HepG2 (cell line): ENCODE measurements around the gene PAIP2. TPM values are rescaled to one million over a fixed set of nuclear protein-coding genes. Genes with fewer than 3 reads are reported as not detected.

Source experiments
- ATAC-seq: fragments of 200-7000 bp; cut with Tn5 transposase; 3 replicates; pipeline ENCODE4 v1.9.1; 2020; ENCODE audit warnings: mild to moderate bottlenecking, moderate library complexity
- BruUV-seq: library from RNA; stranded (reverse); fragments of 400-500 nt; replicated peaks from 2 replicates; lab custom pipeline; 2021; lab: Mats Ljungman, UMichigan
- CTCF ChIA-PET: fragments of 300-600 bp; formaldehyde crosslinking; extraction: SDS; loops from one replicate; lab custom pipeline; 2021; ENCODE audit warnings: low total read pairs, inconsistent platforms, low intra/inter-chr PET ratio; lab: Yijun Ruan, JAX
- POLR2A ChIA-PET: fragments of 350-600 bp; sonication (Branson Sonifier 250); formaldehyde crosslinking; loops from one replicate; lab custom pipeline; 2020; ENCODE audit warnings: antibody characterized with exemption, inconsistent platforms; lab: Yijun Ruan, JAX
- DNase-seq: peaks from one replicate; pipeline ENCODE4 v3.0.0-alpha.2; 2015; ENCODE audit warnings: low spot score
- FAIRE-seq: peaks from 3 replicates; lab custom pipeline; 2011; peaks lifted over from hg19 to GRCh38; lab: Jason Lieb, UNC
- H2AFZ ChIP-seq: one replicate; pipeline ENCODE4 v1.6.1; 2011; ENCODE audit warnings: low read length, inconsistent platforms
- H3K27ac ChIP-seq: fragments of 300-600 bp; 3 replicates; pipeline ENCODE4 v1.8.0; 2011; ENCODE audit warnings: mixed run types, mild to moderate bottlenecking, mixed read lengths, low read length, inconsistent platforms; ENCODE audit not compliant: insufficient read depth; ENCODE audit errors: extremely low read length
- H3K27me3 ChIP-seq, 2 experiments: fragments of 200-600 bp in 1 of 2; 2 replicates in 1 of 2; 3 replicates in 1 of 2; pipeline versions ENCODE4 v1.6.0 to v1.8.0; 2011; ENCODE audit warnings: low read length in 2 of 2, mild to moderate bottlenecking in 2 of 2, moderate library complexity in 2 of 2, inconsistent platforms in 1 of 2; ENCODE audit not compliant: insufficient read depth in 2 of 2, control insufficient read depth in 1 of 2
- H3K36me3 ChIP-seq, 2 experiments: fragments of 200-600 bp in 1 of 2; replicated peaks in 1 of 2; 2 replicates in 1 of 2; 3 replicates in 1 of 2; pipeline versions ENCODE4 v1.5.1 to v1.8.0; 2011; ENCODE audit warnings: low read length in 2 of 2, inconsistent platforms in 1 of 2; ENCODE audit not compliant: insufficient read depth in 2 of 2, control insufficient read depth in 1 of 2
- H3K4me1 ChIP-seq: 2 replicates; pipeline ENCODE4 v1.5.1; 2012; ENCODE audit warnings: low read length, inconsistent platforms; ENCODE audit not compliant: insufficient read depth
- H3K4me2 ChIP-seq: 2 replicates; pipeline ENCODE4 v1.6.0; 2011; ENCODE audit warnings: low read depth, low read length, inconsistent platforms
- H3K4me3 ChIP-seq, 3 experiments: fragments of 200-600 bp in 1 of 3; sonication (generic), shearing (Covaris generic) in 1 of 3; replicated peaks in 1 of 3; 2 replicates each; pipeline ENCODE4 v1.5.1; 2011 to 2016; ENCODE audit warnings: low read length in 3 of 3, inconsistent platforms in 2 of 3, low read depth in 2 of 3, mild to moderate bottlenecking in 2 of 3, control low read depth in 1 of 3, mixed read lengths in 1 of 3; ENCODE audit not compliant: insufficient read depth in 1 of 3
- H3K79me2 ChIP-seq: one replicate; pipeline ENCODE4 v1.6.1; 2011; ENCODE audit warnings: low read length, inconsistent platforms; ENCODE audit not compliant: insufficient read depth
- H3K9ac ChIP-seq: 2 replicates; pipeline ENCODE4 v1.6.0; 2011; ENCODE audit warnings: mild to moderate bottlenecking, low read depth, low read length, inconsistent platforms; ENCODE audit not compliant: insufficient read depth
- H3K9me3 ChIP-seq: 2 replicates; pipeline ENCODE4 v1.5.1; 2012; ENCODE audit warnings: mild to moderate bottlenecking, low read length
- H4K20me1 ChIP-seq: 2 replicates; pipeline ENCODE4 v1.6.0; 2011; ENCODE audit warnings: inconsistent platforms, mild to moderate bottlenecking, low read length, moderate library complexity; ENCODE audit not compliant: insufficient read depth
- ATF1 ChIP-seq: IDR thresholded peaks from 2 replicates; pipeline ENCODE4 v1.6.1; 2016; ENCODE audit warnings: mild to moderate bottlenecking, control low read depth
- CTCF ChIP-seq: sonication (generic); formaldehyde crosslinking; IDR thresholded peaks from 2 replicates; pipeline ENCODE4 v1.5.0; 2020; ENCODE audit warnings: mild to moderate bottlenecking, missing genetic modification reagents, moderate library complexity
- FOSL2 ChIP-seq: sonication (generic); formaldehyde crosslinking; IDR thresholded peaks from 2 replicates; pipeline ENCODE4 v1.4.0; 2020; ENCODE audit warnings: missing genetic modification reagents
- RARA ChIP-seq: IDR thresholded peaks from 2 replicates; pipeline ENCODE4 v1.6.1; 2016; ENCODE audit warnings: missing genetic modification reagents, missing compliant biosample characterization
- RXRA ChIP-seq: sonication (generic); formaldehyde crosslinking; IDR thresholded peaks from 2 replicates; pipeline ENCODE4 v1.5.1; 2020; ENCODE audit warnings: missing genetic modification reagents
- TFAP4 ChIP-seq: sonication (generic); IDR thresholded peaks from 2 replicates; pipeline ENCODE4 v1.6.1; 2016; ENCODE audit warnings: low read depth, borderline replicate concordance
- ZNF138 ChIP-seq: sonication (generic); formaldehyde crosslinking; IDR thresholded peaks from 2 replicates; pipeline ENCODE4 v1.5.0; 2020; ENCODE audit warnings: mild to moderate bottlenecking, low read depth, missing genetic modification reagents
- WGBS: methylation state at CpG from one replicate; pipeline ENCODE4 v1.1.6; 2017; ENCODE audit warnings: low lambda C conversion rate; 5-methylcytosine and 5-hydroxymethylcytosine counted together
- in situ Hi-C: cut with HindIII; loops from 2 replicates; pipeline ENCODE4 v1.10.0; 2017; ENCODE audit warnings: low pct_unique_long_range_greater_than_20kb; ENCODE audit not compliant: extremely low pct_ligation_motif_present
- intact Hi-C: fragments of 100-400 bp; cut with micrococcal nuclease; formaldehyde crosslinking; loops from one replicate; pipeline ENCODE4 v1.10.0; 2022; ENCODE audit not compliant: unreplicated experiment
- polyA plus RNA-seq, 8 experiments: library from polyadenylated mRNA; depleted of rRNA in 3 of 8; stranded (reverse) in 7 of 8; unstranded in 1 of 8; fragments of >200 nt; fragmentation: Illumina TruSeq in 4 of 8; extraction: Trizol in 4 of 8; gene quantifications; 2 replicates each; pipeline versions ENCODE4 v1.2.1 to v1.2.3, GENCODE V29; 2011 to 2016; ENCODE audit warnings: low read depth in 4 of 8, missing spikeins in 1 of 8, mixed read lengths in 1 of 8; ENCODE audit not compliant: insufficient read depth in 1 of 8
- total RNA-seq, 5 experiments: library from RNA; depleted of rRNA; stranded (reverse); fragments of >200 nt; fragmentation: Illumina TruSeq; extraction: Trizol; gene quantifications; 2 replicates each; pipeline ENCODE4 v1.2.3, GENCODE V29; 2016; ENCODE audit warnings: low read depth in 1 of 5

PAIP2 gene
- total and polyA plus RNA-seq, 2 of the 13 experiments (the other 11 are each of a cell fraction or from before 2014, with no cell fraction given): 61.5 to 76.3 TPM

GRCh38 chr5:139395844-139396640, 54.4 kb downstream of the PAIP2 start:
- no peaks in the 10 kb centered on the region for H3K27me3 ChIP-seq
- ChIA-PET CTCF (no interaction called here), POLR2A (interaction anchor here (1.0 to 1.2 kb wide), 3 partner anchors 8 to 42 kb away, joined by 3 read pairs; partner anchors contain the start of genes SLC23A1 and SPATA24)
- in situ Hi-C loops (no loop called here), intact Hi-C loops (no loop called here)
- DNase-seq (no peak), FAIRE-seq (no peak), ATAC-seq (peak; percentile 59)
- TF ChIP-seq ATF1 (CRISPR knock-in tag): no peak
- peak; percentile 73 for TF ChIP-seq FOSL2 (CRISPR knock-in tag)
- TF ChIP-seq RARA: 0 out of 2 replicates have a peak, but pooled peaks have one; percentile 51
- peak; percentile 35; the same call in 1 of the 2 replicates for TF ChIP-seq TFAP4
- TF ChIP-seq ZNF138 (CRISPR knock-in tag): no peak
- peak; percentile 16; the same call in 1 of the 2 replicates for TF ChIP-seq CTCF
- TF ChIP-seq RXRA (CRISPR knock-in tag): peak; percentile 63
- BruUV-seq: no TSS peak
- no peak overlapping the region for H3K4me3 ChIP-seq
- no peaks in the 10 kb centered on the region for H3K9me3 ChIP-seq
- no peak overlapping the region for H3K4me2 ChIP-seq
- no peak overlapping the region for H3K9ac ChIP-seq
- H4K20me1 ChIP-seq: no peaks in the 10 kb centered on the region
- no peaks in the 10 kb centered on the region for H3K79me2 ChIP-seq
- H3K4me1 ChIP-seq: peaks cover 11% of the 10 kb centered on the region
- 84% methylated on average over 6 of the region's 8 CpGs for WGBS
- H3K27ac ChIP-seq: no peak overlapping the region
- H3K36me3 ChIP-seq: no peaks in the 10 kb centered on the region
- H2AFZ ChIP-seq: no peak overlapping the region
